Mucosa of descending colon (tissue), 3 donors: Measurements from ENCODE around the gene RGS2. TPM values are rescaled to one million over a fixed set of nuclear protein-coding genes. Genes with fewer than 3 reads are reported as not detected.

ENCODE experiments used
- ATAC-seq: fragments of 200-7000 bp; cut with Tn5 transposase; one replicate; pipeline ENCODE4 v1.9.1; 2020; ENCODE audit warnings: mild to moderate bottlenecking, moderate library complexity
- DNase-seq, 3 donors: peaks; one replicate each; pipeline ENCODE4 v3.0.0-alpha.2; 2020
- H3K36me3 ChIP-seq: fragments of 200-600 bp; one replicate; pipeline ENCODE4 v1.8.0; 2021; ENCODE audit warnings: low read depth, mild to moderate bottlenecking
- H3K4me1 ChIP-seq: fragments of 200-600 bp; one replicate; pipeline ENCODE4 v1.8.0; 2021; ENCODE audit warnings: low read depth, mild to moderate bottlenecking
- H3K4me3 ChIP-seq: fragments of 200-600 bp; one replicate; pipeline ENCODE4 v1.8.0; 2021; ENCODE audit warnings: mild to moderate bottlenecking
- H3K9me3 ChIP-seq: fragments of 200-600 bp; one replicate; pipeline ENCODE4 v1.8.0; 2021; ENCODE audit warnings: mild to moderate bottlenecking
- CTCF ChIP-seq: fragments of 200-600 bp; IDR thresholded peaks from one replicate; pipeline ENCODE4 v1.8.0; 2022; ENCODE audit warnings: antibody characterized with exemption, mild to moderate bottlenecking
- intact Hi-C, 2 donors: fragments of 100-400 bp; cut with DNase I in 1 of 2; cut with micrococcal nuclease in 1 of 2; formaldehyde crosslinking; loops; one replicate each; pipeline versions ENCODE4 v1.11.0 to v1.11.1; 2022; cut with DNase I, micrococcal nuclease
- total RNA-seq, 3 donors: library from RNA; stranded (reverse); fragmentation: NEBNext Ultra II Directional in 2 of 3; extraction: Animal tissue kit (Norgen Biotek cat#: 25700) in 2 of 3; gene quantifications; one replicate each; pipeline versions ENCODE4 v1.2.1 to v1.2.4, GENCODE V29; 2021 to 2023
- donor health status: DM: no; HTN: no; CAD: no; lungs with moderate emphysema.
- donor health status: DM: no; HTN: no; CAD: no.
- donor health status: DM: no; HTN: yes; CAD: no.

The RGS2 gene
- total RNA-seq, 3 donors from 2014 or later = 13.3 to 153 (median 35.4) TPM

GRCh38 chr1:192795916-192796618 is 12.8 kb upstream of the RGS2 start:
- no peaks in the 10 kb centered on the region for H3K9me3 ChIP-seq
- H3K4me3 ChIP-seq = no peak overlapping the region
- H3K36me3 ChIP-seq = no peaks in the 10 kb centered on the region
- no peaks in the 10 kb centered on the region for H3K4me1 ChIP-seq
- intact Hi-C loops = no loop called here
- no peak for TF ChIP-seq CTCF
- DNase-seq = no peak
- no peak for ATAC-seq

GRCh38 chr1:192797143-192797542 is 11.7 kb upstream of the RGS2 start:
- ATAC-seq (no peak), DNase-seq (no peak)
- no peak for TF ChIP-seq CTCF
- H3K9me3 ChIP-seq = no peaks in the 10 kb centered on the region
- intact Hi-C loops = no loop called here
- H3K36me3 ChIP-seq = no peaks in the 10 kb centered on the region
- no peaks in the 10 kb centered on the region for H3K4me1 ChIP-seq
- no peak overlapping the region for H3K4me3 ChIP-seq

GRCh38 chr1:192797891-192798290 is 10.9 kb upstream of the RGS2 start:
- intact Hi-C loops = no loop called here
- Histone ChIP-seq H3K4me3 (no peak overlapping the region), H3K9me3 (no peaks in the 10 kb centered on the region), H3K4me1 (no peaks in the 10 kb centered on the region), H3K36me3 (no peaks in the 10 kb centered on the region)
- TF ChIP-seq CTCF = no peak
- ATAC-seq (no peak), DNase-seq (no peak)

GRCh38 chr1:192801451-192801850 is 7.4 kb upstream of the RGS2 start:
- no peak for ATAC-seq
- TF ChIP-seq CTCF = no peak
- Histone ChIP-seq H3K9me3 (no peaks in the 10 kb centered on the region), H3K4me1 (no peaks in the 10 kb centered on the region), H3K36me3 (no peaks in the 10 kb centered on the region), H3K4me3 (no peak overlapping the region)
- DNase-seq = no peak
- intact Hi-C loops = loop anchor here in 1 of 2 donors (10.0 kb wide), 2 partner anchors 233 to 327 kb away; no protein-coding TSS in a partner anchor

- TF ChIP-seq CTCF = no peak
- intact Hi-C loops = loop anchor here in 1 of 2 donors (10.0 kb wide), 2 partner anchors 232 to 328 kb away; no protein-coding TSS in a partner anchor
- Histone ChIP-seq H3K4me1 (no peaks in the 10 kb centered on the region), H3K9me3 (no peaks in the 10 kb centered on the region), H3K4me3 (no peak overlapping the region), H3K36me3 (no peaks in the 10 kb centered on the region)
- ATAC-seq (no peak), DNase-seq (no peak)
Observed at GRCh38 chr1:192802406-192802805, 6.4 kb upstream of the RGS2 start.
